ENCODE measurements around the gene TOMM5.
A peak's percentile ranks its signal among the peaks of the same experiment; 100 is the strongest.

The TOMM5 gene

GRCh38 chr9:37592108-37592951, at the start of gene TOMM5:
Gene TOMM5, minus strand, starts transcription at chr9:37592597. Its CDS starts 65 bp downstream, at chr9:37592532.
- peak; percentile 90 for DNase-seq

- no peak for DNase-seq
These were observed 48.9 kb upstream of the TOMM5 start for GRCh38 chr9:37641331-37641730.

DNA sequence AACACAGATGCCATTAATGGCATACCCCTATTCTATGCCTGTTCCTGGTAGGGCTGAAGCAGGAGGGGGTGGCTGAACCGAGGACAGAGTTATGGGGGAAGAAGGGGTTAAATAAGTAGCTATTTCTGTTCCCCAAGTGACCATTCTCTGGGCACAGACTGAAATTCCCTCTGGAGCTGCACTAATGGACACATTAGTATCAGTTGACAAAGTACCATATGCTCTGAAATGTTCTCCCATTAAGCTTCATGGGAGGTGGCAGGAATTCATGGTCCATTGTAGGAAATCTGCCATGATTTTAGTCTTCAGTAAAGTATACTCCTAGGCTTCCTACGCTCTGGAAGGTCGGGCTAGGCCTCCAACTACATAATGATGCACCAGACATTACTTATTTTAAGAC, 47.8 kb upstream of the TOMM5 start:
- no peak for DNase-seq

- DNase-seq, result no peak
These were observed 47.4 kb upstream of the TOMM5 start for GRCh38 chr9:37639841-37640240.

- no peak for DNase-seq
These were observed 46.8 kb upstream of the TOMM5 start for GRCh38 chr9:37639109-37639762.

DNA sequence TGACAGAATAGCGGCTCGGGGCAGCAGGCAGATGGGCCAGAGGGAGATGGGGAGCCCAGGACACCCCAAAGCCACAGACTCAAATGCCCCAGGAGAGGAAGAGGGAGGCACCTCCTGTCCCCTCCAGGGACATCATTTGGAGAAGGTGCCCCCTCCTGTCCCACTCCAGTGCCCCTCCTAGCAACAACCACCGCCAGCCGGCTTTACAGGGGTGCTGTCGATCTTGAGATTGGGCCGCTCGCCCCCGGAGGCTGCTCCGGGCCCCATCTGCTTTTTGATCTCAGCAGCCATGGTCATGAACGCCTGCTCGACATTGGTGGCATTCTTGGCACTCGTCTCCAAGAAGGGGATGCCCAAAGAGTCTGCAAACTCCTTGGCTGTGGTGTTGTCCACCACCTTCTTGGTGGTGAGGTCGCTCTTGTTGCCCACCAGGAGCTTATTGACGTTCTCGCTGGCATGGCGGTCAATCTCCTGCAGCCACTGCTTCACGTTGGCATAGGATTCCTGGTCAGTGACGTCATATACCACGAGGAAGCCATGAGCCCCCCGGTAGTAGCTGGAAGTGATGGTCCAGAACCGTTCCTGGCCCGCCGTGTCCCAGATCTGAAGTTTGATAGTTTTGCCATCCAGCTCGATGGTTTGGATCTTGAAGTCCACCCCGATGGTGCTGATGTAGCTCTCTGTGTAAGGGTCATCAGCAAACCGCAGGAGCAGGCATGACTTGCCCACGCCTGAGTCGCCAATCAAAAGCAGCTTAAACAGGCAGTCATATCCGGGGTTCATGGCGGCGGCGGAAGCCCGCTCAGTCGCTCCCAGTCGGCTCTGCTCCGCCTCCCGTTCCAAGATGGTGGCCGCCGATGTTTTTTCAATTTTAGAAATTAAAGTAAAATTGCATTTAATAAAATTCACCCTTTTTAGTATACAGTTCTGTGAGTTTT, 44.4 kb upstream of the TOMM5 start:
- DNase-seq, result no peak

DNA sequence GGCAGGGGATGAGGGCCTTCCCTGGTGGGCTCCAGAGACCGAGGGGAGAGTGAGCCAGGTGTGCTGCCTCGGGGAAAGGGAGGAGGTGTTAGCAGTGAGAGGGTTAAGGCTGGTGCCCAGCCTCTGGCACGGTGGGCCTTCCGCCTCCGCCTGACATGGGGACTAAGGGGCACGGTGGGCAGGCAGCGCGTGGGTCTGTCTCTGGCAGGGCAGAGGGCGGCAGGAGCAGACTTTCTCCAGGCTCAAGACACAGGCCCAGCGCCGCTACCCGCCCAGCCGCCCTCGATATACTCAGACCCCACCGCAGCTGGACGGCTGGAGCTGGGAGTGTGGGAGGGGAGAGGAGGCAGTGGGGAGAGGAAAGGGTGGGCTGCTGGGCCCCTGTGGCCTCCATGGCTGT, 43.4 kb upstream of the TOMM5 start:
- no peak for DNase-seq

GRCh38 chr9:37632479-37632878, 40.1 kb upstream of the TOMM5 start:
- DNase-seq, result no peak

GRCh38 chr9:37626708-37627292, 34.4 kb upstream of the TOMM5 start:
- DNase-seq, result no peak

- DNase-seq, result no peak
These were observed 33.4 kb upstream of the TOMM5 start for GRCh38 chr9:37625758-37626147.

GRCh38 chr9:37625036-37625757, 32.8 kb upstream of the TOMM5 start:
- DNase-seq, result no peak

DNA sequence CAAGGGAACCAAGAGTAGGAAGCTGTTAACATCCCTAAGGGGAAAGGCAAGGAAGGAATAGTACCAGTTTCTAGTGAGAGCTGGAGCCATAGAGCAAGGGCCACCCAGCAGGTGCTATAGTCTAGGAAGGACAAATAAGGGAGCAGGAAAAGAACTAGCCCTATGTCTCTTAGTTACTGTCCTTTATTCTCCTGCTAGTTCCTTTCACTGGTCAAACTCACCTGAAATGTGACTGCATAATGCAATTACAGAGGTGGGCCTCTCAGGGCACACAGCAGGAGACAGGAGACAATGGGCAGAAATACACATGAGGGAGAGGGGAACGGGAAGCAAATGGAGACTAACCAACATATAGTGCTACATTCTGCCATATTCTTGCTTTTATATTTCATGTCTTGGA, 31.7 kb upstream of the TOMM5 start:
- DNase-seq, result no peak

DNA sequence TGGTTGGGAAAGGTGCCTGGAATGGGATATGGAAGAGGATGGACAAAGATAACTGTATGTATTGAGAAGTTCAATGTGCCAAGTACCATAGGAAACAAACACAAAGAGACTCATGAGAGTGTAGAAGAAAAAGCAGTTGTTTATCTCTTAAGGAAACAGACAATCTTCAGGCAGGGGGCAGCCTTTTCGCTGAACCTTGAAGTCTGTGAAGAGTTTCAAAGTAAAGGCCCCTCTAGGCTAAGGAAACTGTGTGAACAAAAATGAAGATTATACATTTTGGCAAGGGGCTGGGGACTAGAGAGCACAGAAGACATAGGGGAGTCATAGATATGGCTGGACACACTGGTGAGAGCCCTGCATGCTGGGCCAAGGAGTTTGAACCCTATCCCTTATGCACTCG, 30.9 kb upstream of the TOMM5 start:
- no peak for DNase-seq

GRCh38 chr9:37622462-37622861, 30.1 kb upstream of the TOMM5 start:
- no peak for DNase-seq

DNA sequence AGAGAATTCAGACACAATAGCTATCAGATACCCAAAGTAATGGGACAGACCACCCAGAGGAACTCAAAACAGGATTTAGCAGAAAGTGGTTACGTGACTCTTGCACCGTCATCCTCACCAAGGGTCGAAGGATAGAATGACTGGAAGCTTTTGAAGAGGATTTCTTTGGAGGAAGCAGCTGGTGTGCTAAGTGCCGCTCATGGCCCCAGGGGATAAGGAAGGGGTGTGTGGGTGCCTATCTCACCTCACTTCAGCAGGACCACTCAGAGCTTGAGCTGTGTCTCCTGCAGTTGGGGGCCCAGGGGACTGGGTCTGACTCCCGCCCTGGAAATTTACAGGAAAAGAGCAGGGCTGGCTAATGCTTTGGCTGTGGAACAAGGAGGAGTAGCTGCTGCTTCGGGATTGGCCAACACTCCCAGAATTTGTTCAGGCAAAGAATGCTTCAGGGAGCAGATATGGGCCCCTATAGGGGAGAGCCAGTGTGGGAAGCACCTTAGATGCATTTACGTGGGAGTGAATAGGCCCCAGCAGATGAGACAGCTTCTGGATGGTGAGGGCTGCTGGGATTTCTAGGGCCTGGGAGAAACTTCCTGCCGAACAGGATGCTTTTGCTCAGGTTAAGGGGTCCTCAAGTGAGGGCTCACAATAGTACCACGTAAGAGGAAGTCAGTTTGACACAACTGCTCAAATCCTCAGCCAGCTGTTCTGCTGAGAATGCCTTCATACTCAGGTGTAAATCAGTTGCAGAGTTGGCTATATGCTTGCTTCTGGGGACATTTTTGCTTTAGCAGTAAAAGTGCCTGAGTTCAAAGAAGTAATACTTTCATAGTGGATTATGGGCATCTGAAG, 29.1 kb upstream of the TOMM5 start:
- DNase-seq, result no peak

GRCh38 chr9:37620396-37620795, 28.0 kb upstream of the TOMM5 start:
- no peak for DNase-seq

DNA sequence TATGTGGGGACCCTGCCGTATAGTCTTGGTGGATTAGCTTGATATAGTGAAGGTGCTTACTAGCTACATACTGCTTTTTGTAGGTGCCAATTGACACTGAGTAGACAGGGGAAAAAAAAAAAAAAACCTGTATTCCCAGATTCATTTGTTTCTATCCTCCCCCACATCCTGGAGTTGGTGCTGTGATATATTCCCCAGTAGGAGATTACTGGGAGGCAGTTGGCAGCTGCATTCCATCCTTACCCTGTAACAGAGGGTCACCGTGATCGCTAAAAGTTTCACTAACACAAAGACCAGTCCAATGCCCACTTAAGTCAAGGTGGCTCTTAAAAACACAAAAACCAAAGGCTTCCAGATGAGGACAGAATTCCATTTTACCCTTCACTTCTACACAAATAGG, 27.4 kb upstream of the TOMM5 start:
- no peak for DNase-seq

DNA sequence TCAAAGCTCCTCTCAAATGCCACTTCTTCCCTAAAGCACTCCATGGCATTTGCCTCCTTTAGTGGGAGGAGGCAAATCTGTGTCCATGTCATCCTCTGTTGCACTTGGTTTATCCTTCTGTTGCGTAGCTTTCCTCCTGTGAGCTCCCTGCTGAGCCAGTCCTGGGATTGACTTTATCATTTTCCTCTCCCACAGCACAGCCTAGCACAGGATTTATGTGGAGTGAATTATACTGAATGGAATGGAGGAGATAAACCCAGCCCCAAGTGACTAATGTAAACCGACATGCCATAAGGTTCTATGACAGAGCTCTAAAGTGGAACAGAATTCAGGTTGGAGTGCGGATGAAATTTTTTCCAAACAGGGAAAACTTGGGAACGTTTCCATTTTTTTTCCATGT, 26.4 kb upstream of the TOMM5 start:
- DNase-seq, result no peak

- DNase-seq, result no peak
These were observed 25.4 kb upstream of the TOMM5 start for GRCh38 chr9:37617832-37618231.

DNA sequence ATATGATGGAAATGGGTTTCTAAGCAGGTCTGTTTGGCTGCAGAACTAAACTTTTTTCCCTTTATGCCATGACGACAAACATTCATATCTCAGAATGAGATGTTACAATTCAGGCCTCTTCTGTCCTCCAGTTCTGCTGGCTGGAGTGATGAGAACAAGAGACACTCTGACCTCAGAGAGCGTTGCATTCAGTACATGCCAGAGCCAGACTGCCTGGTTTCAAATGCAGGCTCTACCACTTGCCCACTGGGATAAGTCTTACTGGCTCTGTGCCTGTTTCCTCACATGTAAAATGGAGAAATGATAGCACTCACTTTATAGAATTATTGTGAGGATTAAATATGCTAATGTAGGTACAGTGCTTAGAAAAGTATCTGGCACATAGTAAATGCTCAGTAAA, 24.8 kb upstream of the TOMM5 start:
- DNase-seq, result no peak

GRCh38 chr9:37611961-37612360, 19.6 kb upstream of the TOMM5 start:
- no peak for DNase-seq
